ENCODE data around the gene IQSEC1. TPM values are rescaled to one million over a fixed set of nuclear protein-coding genes. Genes with fewer than 3 reads are reported as not detected.

The IQSEC1 gene
- total and polyA plus RNA-seq, 2 donors (not counting 3 experiments of a cell fraction or from before 2014, with no cell fraction given): 5.2 to 18.0 TPM

DNA sequence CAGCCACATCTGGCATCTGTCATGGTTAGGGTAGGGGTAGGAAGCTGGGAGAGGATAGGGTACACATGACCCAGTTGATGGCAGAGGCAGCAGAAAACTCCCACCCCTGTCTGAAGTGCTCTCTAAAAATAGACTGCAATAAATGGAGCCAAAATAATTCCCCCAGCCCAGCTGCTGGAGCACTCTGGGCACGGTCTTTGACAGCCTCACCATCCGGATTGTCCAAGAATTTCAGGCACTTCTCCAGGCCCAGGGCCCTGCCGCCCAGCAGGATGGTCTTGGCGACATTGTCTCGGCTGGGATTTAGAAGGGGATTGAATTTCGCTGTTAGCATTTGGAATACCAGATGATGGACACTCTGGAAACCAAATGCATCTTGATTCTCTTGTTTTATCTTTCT is 103.7 kb downstream of the IQSEC1 start:
- no peak for FAIRE-seq
- no peaks in the 10 kb centered on the region for H3K36me3 ChIP-seq (ENCODE audit: control insufficient read depth in 2 of 2, extremely low read depth in 1 of 2, insufficient read depth in 2 of 2, low read length in 2 of 2)
- CTCF ChIA-PET: interaction anchor here (0.8 to 4.1 kb wide), 3 partner anchors 13 to 26 kb away, joined by 3 to 48 read pairs (median 4); no protein-coding TSS in a partner anchor

More for the DNA sequence above, 103.7 kb downstream of the IQSEC1 start:
- no peak overlapping the region for H2AFZ ChIP-seq (ENCODE audit: low read depth, low read length)
- no peaks in the 10 kb centered on the region for H3K9me1 ChIP-seq (replicated peaks; ENCODE audit: control insufficient read depth, extremely low read depth, insufficient read depth, low read length)
- intact Hi-C loops (cut with micrococcal nuclease): loop anchor here (5.0 kb wide), 1 partner anchor 47 kb away; no protein-coding TSS in a partner anchor
- H3K27me3 ChIP-seq (ENCODE audit: control insufficient read depth in 2 of 2, insufficient read depth in 2 of 2, low read length in 2 of 2): peaks cover 11 to 18% of the 10 kb centered on the region in 2 experiments
- H3K9ac ChIP-seq (replicated peaks; ENCODE audit: extremely low read depth, insufficient read depth, low read length): no peak overlapping the region
- TF ChIP-seq JUN (IDR thresholded peaks at IDR 0.05; ENCODE audit: borderline replicate concordance, insufficient read depth, insufficient read length, low read depth) (no peak), POLR2A (IDR thresholded peaks at IDR 0.05; ENCODE audit: low read depth, low read length) (no peak), GATA2 (IDR thresholded peaks at IDR 0.05; ENCODE audit: insufficient read depth, insufficient read length, low read depth, low read length) (no peak), EZH2 (IDR thresholded peaks at IDR 0.05; ENCODE audit: borderline replicate concordance, low read depth, low read length, severe bottlenecking) (no peak), MYC (IDR thresholded peaks at IDR 0.05; ENCODE audit: low read depth, low read length) (no peak), FOS (IDR thresholded peaks at IDR 0.05; ENCODE audit: borderline replicate concordance, insufficient read depth, low read length) (no peak), POLR2AphosphoS5 (IDR thresholded peaks at IDR 0.05; ENCODE audit: insufficient read depth, low read depth, low read length) (no peak)
- TF ChIP-seq, protein P1, sequence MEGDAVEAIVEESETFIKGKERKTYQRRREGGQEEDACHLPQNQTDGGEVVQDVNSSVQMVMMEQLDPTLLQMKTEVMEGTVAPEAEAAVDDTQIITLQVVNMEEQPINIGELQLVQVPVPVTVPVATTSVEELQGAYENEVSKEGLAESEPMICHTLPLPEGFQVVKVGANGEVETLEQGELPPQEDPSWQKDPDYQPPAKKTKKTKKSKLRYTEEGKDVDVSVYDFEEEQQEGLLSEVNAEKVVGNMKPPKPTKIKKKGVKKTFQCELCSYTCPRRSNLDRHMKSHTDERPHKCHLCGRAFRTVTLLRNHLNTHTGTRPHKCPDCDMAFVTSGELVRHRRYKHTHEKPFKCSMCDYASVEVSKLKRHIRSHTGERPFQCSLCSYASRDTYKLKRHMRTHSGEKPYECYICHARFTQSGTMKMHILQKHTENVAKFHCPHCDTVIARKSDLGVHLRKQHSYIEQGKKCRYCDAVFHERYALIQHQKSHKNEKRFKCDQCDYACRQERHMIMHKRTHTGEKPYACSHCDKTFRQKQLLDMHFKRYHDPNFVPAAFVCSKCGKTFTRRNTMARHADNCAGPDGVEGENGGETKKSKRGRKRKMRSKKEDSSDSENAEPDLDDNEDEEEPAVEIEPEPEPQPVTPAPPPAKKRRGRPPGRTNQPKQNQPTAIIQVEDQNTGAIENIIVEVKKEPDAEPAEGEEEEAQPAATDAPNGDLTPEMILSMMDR (IDR thresholded peaks at IDR 0.05; ENCODE audit: extremely low read depth in 1 of 2, insufficient read depth in 1 of 2, low read depth in 1 of 2, low read length in 2 of 2): no peak
- TF ChIP-seq, protein P2, sequence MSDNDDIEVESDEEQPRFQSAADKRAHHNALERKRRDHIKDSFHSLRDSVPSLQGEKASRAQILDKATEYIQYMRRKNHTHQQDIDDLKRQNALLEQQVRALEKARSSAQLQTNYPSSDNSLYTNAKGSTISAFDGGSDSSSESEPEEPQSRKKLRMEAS (IDR thresholded peaks at IDR 0.05; ENCODE audit: insufficient read depth, insufficient read length): no peak
- H3K4me2 ChIP-seq (ENCODE audit: insufficient read depth, low read length): no peak overlapping the region
- no TSS peak for BruUV-seq (replicated peaks)
- H3K79me2 ChIP-seq (ENCODE audit: control insufficient read depth, insufficient read depth, low read length): peaks cover 11% of the 10 kb centered on the region
- H3K4me1 ChIP-seq (ENCODE audit: control insufficient read depth, extremely low read depth, insufficient read depth, low read length): peaks cover 17% of the 10 kb centered on the region
- no peaks in the 10 kb centered on the region for H4K20me1 ChIP-seq (replicated peaks; ENCODE audit: control insufficient read depth, extremely low read depth, insufficient read depth, low read length)
- dilution Hi-C loops (cut with MboI; ENCODE audit: extremely low pct_ligation_motif_present, low sequenced_read_pairs): no loop called here
- DNase-seq (ENCODE audit: low read depth, low spot score): no peak
- POLR2A ChIA-PET: no interaction called here
- H3K9me3 ChIP-seq (replicated peaks; ENCODE audit: control insufficient read depth, insufficient read depth, low read length): no peaks in the 10 kb centered on the region
- no peak overlapping the region for H3K4me3 ChIP-seq (replicated peaks in 1 of 3; ENCODE audit: insufficient read depth in 1 of 3, low read depth in 1 of 3, low read length in 3 of 3)
- no peak overlapping the region for H3K27ac ChIP-seq (ENCODE audit: insufficient read depth, low read depth, low read length)
